HG02759 (cell line): ENCODE results near the gene TTC28.
"Not testable (repeated sequence)": the region's sequence is repeated elsewhere in the genome, so short reads cannot be mapped to it uniquely, and the experiment has no call there.

Experiments used
- ATAC-seq: cut with Tn5 transposase; IDR thresholded peaks from one replicate; pipeline ENCODE4 v1.9.1; 2021; ENCODE audit warnings: mild to moderate bottlenecking, moderate library complexity; ENCODE audit not compliant: unreplicated experiment

Gene TTC28

GRCh38 chr22:28608546-28608945, 71.1 kb downstream of the TTC28 start:
- no peak for ATAC-seq

GRCh38 chr22:28607795-28608194, 71.8 kb downstream of the TTC28 start:
- no peak for ATAC-seq

- no peak for ATAC-seq
Measured at GRCh38 chr22:28604966-28605761, 74.5 kb downstream of the TTC28 start.

GRCh38 chr22:28601915-28602314, 77.7 kb downstream of the TTC28 start:
- ATAC-seq: no peak

- no peak for ATAC-seq
Measured at GRCh38 chr22:28600546-28601143, 79.0 kb downstream of the TTC28 start.

- no peak for ATAC-seq
Measured at GRCh38 chr22:28599693-28600092, 79.9 kb downstream of the TTC28 start.

GRCh38 chr22:28597665-28598064, 82.0 kb downstream of the TTC28 start:
- ATAC-seq: no peak

GRCh38 chr22:28594797-28595462, 84.7 kb downstream of the TTC28 start:
- ATAC-seq: no peak

- ATAC-seq: no peak
Measured at GRCh38 chr22:28594076-28594796, 85.4 kb downstream of the TTC28 start.

GRCh38 chr22:28593299-28593698, 86.3 kb downstream of the TTC28 start:
- ATAC-seq: no peak

GRCh38 chr22:28589102-28589750, 90.4 kb downstream of the TTC28 start:
- no peak for ATAC-seq

- ATAC-seq: no peak
Measured at GRCh38 chr22:28585324-28585723, 94.3 kb downstream of the TTC28 start.

- ATAC-seq: no peak
Measured at GRCh38 chr22:28582806-28583205, 96.8 kb downstream of the TTC28 start.

- no peak for ATAC-seq
Measured at GRCh38 chr22:28581016-28581415, 98.6 kb downstream of the TTC28 start.

GRCh38 chr22:28576162-28576561, 103.5 kb downstream of the TTC28 start:
- ATAC-seq: no peak

GRCh38 chr22:28574159-28574788, 105.4 kb downstream of the TTC28 start:
- ATAC-seq: no peak

GRCh38 chr22:28570696-28571373, 108.8 kb downstream of the TTC28 start:
- no peak for ATAC-seq

- ATAC-seq: not testable (repeated sequence)
Measured at GRCh38 chr22:28568974-28569373, 110.7 kb downstream of the TTC28 start.

- ATAC-seq: no peak
Measured at GRCh38 chr22:28568099-28568498, 111.5 kb downstream of the TTC28 start.
